GM18511 (cell line): ENCODE results near the gene PMM2.
"Not testable (repeated sequence)": the region's sequence is repeated elsewhere in the genome, so short reads cannot be mapped to it uniquely, and the experiment has no call there.

ENCODE experiments used
- ATAC-seq: cut with Tn5 transposase; IDR thresholded peaks from one replicate; pipeline ENCODE4 v1.9.1; 2021; ENCODE audit warnings: mild to moderate bottlenecking, moderate library complexity; ENCODE audit not compliant: unreplicated experiment

The PMM2 gene

DNA sequence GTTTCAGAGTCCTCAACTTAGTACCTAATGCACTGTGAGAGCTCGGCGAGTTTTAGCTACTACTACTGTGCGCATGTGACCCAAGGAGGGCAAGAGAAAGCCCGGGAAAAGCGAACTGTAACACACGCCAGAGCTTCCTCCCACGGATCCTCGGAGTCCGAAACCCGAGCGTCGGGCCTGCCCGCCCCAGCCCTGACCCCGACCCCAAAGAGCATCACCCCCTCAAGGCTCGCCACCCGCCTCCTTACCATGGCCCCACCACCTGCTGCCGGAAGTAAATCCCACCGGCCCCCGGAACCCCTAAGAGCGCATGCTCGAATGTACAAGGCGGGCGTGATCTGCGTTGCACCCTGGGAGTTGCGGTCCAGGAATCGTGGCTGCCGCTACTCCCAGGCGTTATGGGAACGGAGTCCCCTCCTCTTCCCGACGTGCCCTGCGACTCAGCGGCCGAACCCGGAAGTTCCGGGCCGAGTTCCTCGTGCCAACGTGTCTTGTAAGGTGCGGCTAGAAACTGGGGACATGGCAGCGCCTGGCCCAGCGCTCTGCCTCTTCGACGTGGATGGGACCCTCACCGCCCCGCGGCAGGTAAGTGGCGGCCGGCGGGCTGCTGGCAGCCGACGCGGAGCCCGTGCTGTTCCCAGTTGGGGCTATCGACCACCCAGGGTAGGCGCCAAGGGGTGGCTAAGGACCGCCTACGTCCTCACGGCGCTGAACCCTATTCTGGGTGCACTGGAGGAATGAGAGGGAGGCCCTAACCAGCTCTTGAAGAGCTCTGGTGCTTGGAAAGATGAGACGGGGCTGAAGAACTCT is at the start of gene PMM2, which contains the start of gene TMEM186:
Gene PMM2, plus strand, starts transcription at position 476 of the 810 bp plus-strand sequence. Its CDS starts 44 bp downstream, at position 520.
Gene TMEM186, minus strand, starts transcription at position 276 of the 810 bp plus-strand sequence. Its CDS starts 25 bp downstream, at position 251.
- peak; percentile 94 for ATAC-seq

DNA sequence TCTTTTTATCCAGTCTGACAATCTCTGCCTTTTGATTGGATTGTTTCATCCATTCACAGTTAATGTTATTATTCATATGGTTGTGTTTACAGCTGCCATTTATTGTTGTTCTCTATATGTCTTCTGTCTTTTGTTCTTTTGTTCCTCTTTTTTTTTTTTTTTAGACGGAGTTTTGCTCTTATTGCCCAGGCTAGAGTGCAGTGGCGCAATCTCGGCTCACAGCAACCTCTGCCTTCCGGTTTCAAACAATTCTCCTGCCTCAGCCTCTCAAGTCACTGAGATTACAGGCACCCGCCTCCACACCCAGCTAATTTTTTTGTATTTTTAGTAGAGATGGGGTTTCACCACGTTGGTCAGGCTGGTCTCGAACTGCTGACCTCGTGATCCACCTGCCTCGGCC is 48.7 kb upstream of the PMM2 start:
- ATAC-seq: not testable (repeated sequence)

DNA sequence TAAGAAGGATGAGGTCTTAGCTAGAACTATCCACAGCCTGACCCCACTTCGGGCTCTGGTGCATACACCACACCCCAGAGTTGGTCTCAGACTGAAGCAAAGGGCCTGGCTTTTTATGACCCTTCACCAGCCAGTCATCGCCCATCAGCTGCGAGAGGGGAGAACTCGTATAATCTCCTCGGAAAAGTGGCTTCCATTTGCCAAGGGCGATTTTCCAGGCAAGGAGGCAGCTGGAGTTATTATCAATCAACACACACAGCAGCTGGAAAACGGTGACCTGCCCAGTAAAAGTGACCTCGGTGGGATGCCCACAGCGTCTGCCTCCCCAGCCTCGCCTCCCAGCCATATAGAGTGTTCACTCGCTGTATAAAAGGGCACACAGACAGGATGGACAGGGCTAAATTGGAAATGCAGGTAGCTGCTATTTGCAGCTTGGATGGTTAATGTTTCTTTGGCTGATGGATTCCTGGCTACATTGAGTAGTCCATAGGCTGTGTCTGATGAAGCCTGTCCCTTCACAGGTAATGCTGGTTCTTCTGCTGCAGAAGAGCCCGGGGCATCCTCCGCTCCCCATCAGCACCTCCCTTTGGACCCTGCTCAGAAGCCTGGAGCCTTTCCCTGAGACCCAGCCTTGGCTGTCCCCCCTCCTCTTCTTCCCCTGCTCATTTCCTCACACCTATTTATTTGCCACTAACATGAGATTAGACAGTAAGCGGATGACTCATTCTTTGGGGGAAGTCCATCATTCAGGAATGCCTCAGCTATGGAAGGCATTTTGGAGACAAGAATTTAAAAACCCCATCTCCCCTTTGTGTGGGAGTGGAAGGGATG is 45.9 kb upstream of the PMM2 start:
- ATAC-seq: no peak

GRCh38 chr16:8752706-8753105 is 44.9 kb upstream of the PMM2 start:
- ATAC-seq: no peak

GRCh38 chr16:8753416-8754054 is 44.1 kb upstream of the PMM2 start:
- ATAC-seq: no peak

DNA sequence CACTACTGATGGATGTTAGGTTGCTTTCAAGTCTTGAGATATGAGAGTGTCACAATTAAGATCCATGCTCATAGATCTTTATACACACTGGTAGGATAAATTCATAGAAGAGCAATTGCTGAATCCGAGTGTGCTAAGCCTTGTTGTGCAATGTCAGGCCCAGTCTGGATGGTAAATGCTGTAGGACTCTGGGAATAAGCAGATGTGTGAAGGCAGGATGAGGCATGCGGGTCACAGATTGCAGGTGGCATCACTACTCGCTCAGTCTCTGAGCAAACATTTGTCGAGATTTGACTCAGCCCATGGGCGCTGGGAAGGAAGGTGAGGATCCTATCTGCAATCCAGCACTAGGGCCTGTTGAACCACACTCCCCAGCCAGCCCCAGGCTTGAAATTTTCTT is 40.9 kb upstream of the PMM2 start:
- no peak for ATAC-seq

- ATAC-seq: no peak
Observed at GRCh38 chr16:8758022-8758421, 39.6 kb upstream of the PMM2 start.

DNA sequence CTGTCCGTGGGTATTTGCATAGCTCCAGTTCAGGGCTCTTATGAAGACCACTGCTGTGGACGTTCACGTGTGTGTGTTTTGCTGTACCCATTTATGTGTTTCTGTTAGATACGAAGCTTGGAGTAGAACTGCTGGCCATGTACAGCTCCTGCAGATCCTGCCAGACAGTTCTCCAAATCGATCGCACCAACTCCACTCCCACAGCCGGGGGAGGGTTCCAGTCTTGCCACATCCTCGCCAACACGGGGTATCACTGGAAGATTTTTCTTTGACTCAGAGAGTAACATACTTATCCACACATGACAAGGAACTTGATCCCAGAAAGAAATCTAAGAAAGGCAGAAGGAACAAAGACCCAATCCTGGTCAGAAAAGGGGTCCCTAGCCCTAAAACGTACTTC is 37.6 kb upstream of the PMM2 start:
- no peak for ATAC-seq

- no peak for ATAC-seq
Observed at GRCh38 chr16:8761078-8761477, 36.6 kb upstream of the PMM2 start.

DNA sequence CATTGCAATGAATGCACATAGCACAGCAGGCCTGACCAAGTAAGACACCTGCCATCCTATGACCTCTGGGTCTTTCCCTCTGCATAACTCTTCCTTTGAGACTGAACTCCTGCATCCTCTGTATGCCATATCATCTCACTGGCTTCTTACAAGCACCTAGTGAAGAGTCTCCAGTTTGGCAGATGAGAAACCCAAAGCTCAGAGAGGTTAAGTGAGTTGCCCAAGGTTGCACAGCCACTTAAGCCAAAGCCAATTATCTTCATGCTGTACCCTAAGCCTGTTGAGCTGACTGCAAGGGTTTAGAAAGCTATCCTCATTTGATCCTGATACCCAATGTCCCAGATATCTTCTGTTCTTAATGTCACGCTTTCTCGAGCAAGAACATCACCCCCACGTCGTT is 35.4 kb upstream of the PMM2 start:
- ATAC-seq: no peak

DNA sequence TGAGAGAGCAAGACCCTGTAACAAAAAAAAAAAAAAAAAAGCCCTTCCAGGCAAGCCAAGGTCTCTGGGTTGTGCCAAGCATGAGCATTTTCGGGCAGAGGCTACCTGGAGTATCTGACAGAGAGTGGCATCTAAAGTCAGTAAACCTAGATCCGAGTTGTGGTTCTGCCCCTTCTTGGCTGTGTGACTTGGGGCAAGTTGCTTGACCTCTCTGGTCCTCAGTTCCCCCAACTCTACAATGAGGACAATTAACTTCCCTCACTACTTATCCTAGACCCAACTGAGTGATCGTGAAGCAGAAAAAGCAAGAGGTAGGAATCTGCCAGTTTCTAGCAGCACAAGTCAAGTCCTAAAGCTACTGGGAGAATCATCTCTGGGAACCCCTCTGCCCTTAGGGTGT is 34.6 kb upstream of the PMM2 start:
- no peak for ATAC-seq

GRCh38 chr16:8763899-8764298 is 33.7 kb upstream of the PMM2 start:
- ATAC-seq: no peak

DNA sequence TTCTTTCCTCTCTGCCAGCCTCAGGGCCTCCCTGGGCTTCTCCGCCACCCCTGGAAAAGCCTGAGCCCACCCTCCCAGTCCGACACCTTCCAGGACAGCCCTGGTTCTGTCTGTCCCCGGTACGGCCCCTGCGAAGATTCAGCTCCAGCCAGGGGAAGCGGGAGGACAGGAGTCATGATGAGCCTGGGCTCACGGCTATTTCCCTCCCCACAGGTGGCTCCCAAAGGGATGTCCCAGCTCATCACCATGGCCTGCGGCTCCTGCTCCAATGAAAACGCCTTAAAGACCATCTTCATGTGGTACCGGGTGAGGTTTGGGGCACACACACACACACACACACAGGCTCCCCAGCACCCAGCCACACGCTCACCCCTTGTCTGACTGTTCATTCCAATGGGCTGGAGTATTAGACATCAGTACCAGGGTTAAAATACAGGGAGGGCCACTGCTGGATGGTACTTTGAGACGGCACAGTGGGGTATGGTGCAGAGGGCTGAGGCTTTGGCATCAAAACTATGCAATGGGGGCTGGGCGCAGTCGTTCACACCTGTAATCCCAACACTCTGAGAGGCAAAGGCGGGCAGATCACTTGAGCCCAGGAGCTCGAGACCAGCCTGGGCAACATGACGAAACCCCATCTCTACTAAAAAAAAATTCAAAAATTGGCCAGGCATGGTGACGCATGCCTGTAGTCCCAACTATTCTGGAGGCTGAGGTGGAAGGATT is 33.0 kb upstream of the PMM2 start:
- ATAC-seq: no peak

GRCh38 chr16:8767176-8767575 is 30.5 kb upstream of the PMM2 start:
- no peak for ATAC-seq

- no peak for ATAC-seq
Observed at GRCh38 chr16:8768283-8768682, 29.4 kb upstream of the PMM2 start.

GRCh38 chr16:8768692-8769091 is 28.9 kb upstream of the PMM2 start:
- ATAC-seq: no peak

GRCh38 chr16:8773537-8773936 is 24.1 kb upstream of the PMM2 start:
- ATAC-seq: no peak

GRCh38 chr16:8774208-8774607 is 23.4 kb upstream of the PMM2 start:
- no peak for ATAC-seq

DNA sequence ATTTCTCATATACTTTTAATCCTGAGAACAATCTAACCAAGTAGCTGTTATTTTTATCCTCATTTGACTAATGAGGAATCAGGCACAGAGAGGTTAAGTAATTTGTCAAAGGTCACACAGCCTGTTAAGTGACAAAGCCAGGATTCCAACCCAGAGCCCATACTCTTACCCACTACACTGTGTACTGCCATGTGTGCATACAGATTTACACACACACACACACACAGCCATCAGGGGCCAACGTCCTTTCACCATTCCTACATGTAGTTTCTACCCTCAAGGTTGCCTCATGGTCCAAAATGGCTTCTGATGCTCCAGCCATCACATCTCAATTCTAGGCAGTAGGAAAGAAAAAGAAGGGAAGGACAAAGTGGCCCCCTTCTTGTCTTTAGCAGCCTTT is 22.3 kb upstream of the PMM2 start:
- no peak for ATAC-seq

DNA sequence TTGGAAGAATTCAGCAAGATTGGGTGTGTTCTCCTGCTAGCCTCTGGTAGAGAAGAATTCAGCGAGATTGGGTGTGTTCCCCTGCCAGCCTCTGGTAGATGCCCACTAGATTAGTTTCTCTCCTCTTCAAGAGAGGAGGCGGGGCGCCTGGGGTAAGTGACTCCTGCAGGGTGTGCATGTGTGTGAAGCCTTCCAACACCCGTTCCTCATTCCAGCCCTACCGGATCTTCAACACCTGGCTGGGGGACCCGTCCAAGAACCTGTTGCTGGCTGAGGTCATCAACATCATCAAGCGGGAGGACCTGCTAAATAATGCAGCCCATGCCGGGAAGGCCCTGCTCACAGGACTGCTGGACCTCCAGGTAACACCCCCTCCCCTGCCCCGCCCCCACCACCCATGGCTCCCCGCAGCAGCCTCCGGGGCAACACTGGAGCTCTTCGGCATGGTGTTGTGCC is 21.5 kb upstream of the PMM2 start:
- no peak for ATAC-seq

DNA sequence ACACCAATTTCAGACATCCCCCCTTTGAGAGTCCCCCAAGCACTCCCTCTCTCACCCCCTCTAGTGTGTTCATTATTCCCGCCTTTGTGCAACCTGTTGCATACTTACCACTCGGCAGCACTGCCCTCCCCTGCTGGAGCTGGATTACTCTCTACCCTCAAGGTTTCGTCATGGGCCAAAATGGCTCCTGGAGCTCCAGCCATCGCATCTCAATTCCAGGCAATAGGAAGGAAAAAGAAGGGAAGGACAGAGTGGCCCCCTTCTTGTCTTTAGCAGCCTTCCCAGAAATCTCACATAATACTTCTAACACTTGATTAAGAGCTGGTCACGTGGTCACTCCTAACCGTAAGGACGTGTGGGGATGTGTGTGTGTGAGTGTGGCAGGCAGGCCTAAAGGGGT is 20.4 kb upstream of the PMM2 start:
- no peak for ATAC-seq
